HCT116 (cell line): Measurements from ENCODE around the gene FRMD4B. TPM values are rescaled to one million over a fixed set of nuclear protein-coding genes. Genes with fewer than 3 reads are reported as not detected.

Experiments used
- ATAC-seq: fragments of 200-7000 bp; cut with Tn5 transposase; 2 replicates; pipeline ENCODE4 v1.9.1; 2020; ENCODE audit warnings: mild to moderate bottlenecking, moderate library complexity
- BruUV-seq: library from RNA; stranded (reverse); fragments of 400-500 nt; replicated peaks from 2 replicates; lab custom pipeline; 2021; lab: Mats Ljungman, UMichigan
- CTCF ChIA-PET: fragments of 300-600 bp; sonication (Branson Sonifier 250); formaldehyde crosslinking; loops from one replicate; lab custom pipeline; 2021; ENCODE audit warnings: antibody characterized with exemption; lab: Charles Lee
- POLR2A ChIA-PET: fragments of 300-600, 350-600 bp; sonication (Branson Sonifier 250); formaldehyde crosslinking; loops from one replicate; lab custom pipeline; 2021; ENCODE audit warnings: antibody characterized with exemption; lab: Charles Lee
- RAD21 ChIA-PET, 2 experiments: fragments of 300-600 bp; sonication (Branson Sonifier 250); formaldehyde crosslinking; loops; one replicate each; lab custom pipeline; 2023; ENCODE audit warnings: low total read pairs in 2 of 2; ENCODE audit not compliant: uncharacterized antibody in 2 of 2, unreplicated experiment in 2 of 2, low non-redundant PET in 1 of 2; lab: Charles Lee
- DNase-seq: peaks from one replicate; pipeline ENCODE4 v3.0.0-alpha.2; 2010; ENCODE audit warnings: low read depth, low spot score
- H2AFZ ChIP-seq: fragments of 200-600 bp; shearing (Covaris generic), sonication (generic); 2 replicates; pipeline ENCODE4 v1.6.1; 2017; ENCODE audit warnings: low read depth, mixed run types, mixed read lengths, antibody characterized with exemption, low read length; ENCODE audit not compliant: poor library complexity, severe bottlenecking
- H3K27ac ChIP-seq: 2 replicates; pipeline ENCODE4 v1.5.1; 2012; ENCODE audit warnings: low read depth, low read length
- H3K27me3 ChIP-seq: fragments of 200-600 bp; sonication (generic); 2 replicates; pipeline ENCODE4 v1.6.1; 2016; ENCODE audit warnings: mixed run types, low read length, mixed read lengths; ENCODE audit not compliant: insufficient read depth
- H3K36me3 ChIP-seq, 2 experiments: fragments of 200-500 bp in 1 of 2; fragments of 200-600 bp in 1 of 2; sonication (Bioruptor generic) in 1 of 2; sonication (generic) in 1 of 2; 2 replicates each; pipeline versions ENCODE4 v1.5.1 to v1.6.1; 2014 to 2016; ENCODE audit warnings: low read length in 2 of 2, inconsistent platforms in 1 of 2, mixed read lengths in 1 of 2, mixed run types in 1 of 2; ENCODE audit not compliant: insufficient read depth in 2 of 2, control insufficient read depth in 1 of 2
- H3K4me1 ChIP-seq, 2 experiments: fragments of 200-600 bp in 1 of 2; sonication (generic) in 1 of 2; 2 replicates each; pipeline versions ENCODE4 v1.5.1 to v1.6.1; 2012 to 2017; ENCODE audit warnings: low read length in 2 of 2, inconsistent platforms in 1 of 2, mild to moderate bottlenecking in 1 of 2, mixed read lengths in 1 of 2, mixed run types in 1 of 2, moderate library complexity in 1 of 2; ENCODE audit not compliant: insufficient read depth in 2 of 2, control insufficient read depth in 1 of 2
- H3K4me2 ChIP-seq: fragments of 200-600 bp; sonication (generic); 2 replicates; pipeline ENCODE4 v1.6.1; 2017; ENCODE audit warnings: mixed run types, low read length, mixed read lengths
- H3K4me3 ChIP-seq, 2 experiments: fragments of 200-600 bp in 1 of 2; sonication (generic) in 1 of 2; replicated peaks in 1 of 2; 2 replicates each; pipeline ENCODE4 v1.5.1; 2011 to 2016; ENCODE audit warnings: low read length in 2 of 2, control low read depth in 1 of 2, low read depth in 1 of 2, mild to moderate bottlenecking in 1 of 2, mixed read lengths in 1 of 2, mixed run types in 1 of 2
- H3K79me2 ChIP-seq: fragments of 200-600 bp; sonication (generic); 2 replicates; pipeline ENCODE4 v1.6.1; 2017; ENCODE audit warnings: mild to moderate bottlenecking, mixed run types, low read length, moderate library complexity, mixed read lengths; ENCODE audit not compliant: insufficient read depth
- H3K9ac ChIP-seq: fragments of 200-600 bp; sonication (generic); 2 replicates; pipeline ENCODE4 v1.6.1; 2016; ENCODE audit warnings: low read length, mixed read lengths
- H3K9me2 ChIP-seq: fragments of 200-600 bp; sonication (generic), shearing (Covaris generic); 2 replicates; pipeline ENCODE4 v1.6.1; 2017; ENCODE audit warnings: mixed run types, mild to moderate bottlenecking, moderate library complexity; ENCODE audit not compliant: insufficient read depth
- H3K9me3 ChIP-seq, 2 experiments: fragments of 200-500 bp in 1 of 2; fragments of 200-600 bp in 1 of 2; sonication (Bioruptor generic) in 1 of 2; sonication (generic) in 1 of 2; 2 replicates each; pipeline ENCODE4 v1.6.1; 2014 to 2017; ENCODE audit warnings: low read length in 2 of 2, mixed read lengths in 2 of 2, inconsistent platforms in 1 of 2, low read depth in 1 of 2, mild to moderate bottlenecking in 1 of 2, mixed run types in 1 of 2, moderate library complexity in 1 of 2; ENCODE audit not compliant: control insufficient read depth in 1 of 2, insufficient read depth in 1 of 2
- H4K20me1 ChIP-seq: fragments of 200-600 bp; sonication (generic), shearing (Covaris generic); 2 replicates; pipeline ENCODE4 v1.6.1; 2017; ENCODE audit warnings: mixed run types, mild to moderate bottlenecking, moderate library complexity; ENCODE audit not compliant: insufficient read depth
- POLR2A ChIP-seq: IDR thresholded peaks from 2 replicates; pipeline ENCODE4 v1.7.0; 2011; ENCODE audit warnings: borderline replicate concordance; ENCODE audit not compliant: insufficient read depth, insufficient read length; ENCODE audit errors: extremely low read depth
- RAD21 ChIP-seq: IDR thresholded peaks from 2 replicates; pipeline ENCODE4 v1.6.1; 2012; ENCODE audit warnings: low read depth, mild to moderate bottlenecking
- SIN3A ChIP-seq: IDR thresholded peaks from 2 replicates; pipeline ENCODE4 v1.6.1; 2012; ENCODE audit warnings: low read depth
- SRF ChIP-seq: IDR thresholded peaks from 2 replicates; pipeline ENCODE4 v1.6.1; 2012; ENCODE audit warnings: low read depth
- TCF7L2 ChIP-seq: IDR thresholded peaks from 2 replicates; pipeline ENCODE4 v1.7.0; 2011; ENCODE audit warnings: borderline replicate concordance, inconsistent platforms; ENCODE audit not compliant: insufficient read depth, insufficient read length; ENCODE audit errors: extremely low read depth
- YY1 ChIP-seq: IDR thresholded peaks from 2 replicates; pipeline ENCODE4 v1.6.1; 2011; ENCODE audit warnings: low read length, low read depth, moderate library complexity, mild to moderate bottlenecking; ENCODE audit not compliant: insufficient replicate concordance; ENCODE audit errors: extremely low read depth
- ZBTB33 ChIP-seq: IDR thresholded peaks from 2 replicates; pipeline ENCODE4 v1.6.1; 2011; ENCODE audit warnings: mild to moderate bottlenecking, low read length, moderate library complexity; ENCODE audit not compliant: insufficient replicate concordance; ENCODE audit errors: extremely low read depth
- ZFX ChIP-seq: fragments of 450-650 bp; IDR thresholded peaks from 2 replicates; pipeline ENCODE4 v1.6.1; 2017
- ZNF274 ChIP-seq: fragments of 200-500 bp; sonication (Bioruptor generic); IDR thresholded peaks from 2 replicates; pipeline ENCODE4 v1.6.1; 2014; ENCODE audit warnings: mild to moderate bottlenecking, low read depth, low read length, inconsistent platforms
- intact Hi-C: fragments of 100-400 bp; cut with micrococcal nuclease; formaldehyde crosslinking; loops from 2 replicates; pipeline ENCODE4 v1.10.0; 2022
- total RNA-seq: library from RNA; stranded (reverse); gene quantifications from one replicate; pipeline ENCODE4 v1.2.1, GENCODE V29; 2021; ENCODE audit not compliant: unreplicated experiment

Gene FRMD4B
- total RNA-seq, 1 experiment from 2014 or later, result 2.0 TPM

GRCh38 chr3:69252631-69253030 lies 133.3 kb downstream of the FRMD4B start:
- Histone ChIP-seq H2AFZ (no peak overlapping the region), H3K36me3 (no peaks in the 10 kb centered on the region), H3K27ac (no peak overlapping the region), H3K4me1 (peaks cover 0 to 6% of the 10 kb centered on the region in 2 experiments; a peak in 1 of 4 replicates), H3K27me3 (peaks cover 5% of the 10 kb centered on the region; the same call in 1 of the 2 replicates), H3K9me3 (no peaks in the 10 kb centered on the region), H3K4me3 (no peak overlapping the region), H3K79me2 (no peaks in the 10 kb centered on the region), H3K4me2 (no peak overlapping the region), H3K9ac (no peak overlapping the region), H4K20me1 (no peaks in the 10 kb centered on the region), H3K9me2 (no peaks in the 10 kb centered on the region)
- intact Hi-C loops, result no loop called here
- POLR2A ChIA-PET, result no interaction called here
- ATAC-seq (no peak), DNase-seq (no peak)
- CTCF ChIA-PET, result no interaction called here
- TF ChIP-seq ZBTB33, result no peak
- no peak for TF ChIP-seq RAD21
- TF ChIP-seq POLR2A, result no peak
- TF ChIP-seq TCF7L2, result no peak
- TF ChIP-seq SIN3A, result no peak
- no peak for TF ChIP-seq YY1
- TF ChIP-seq SRF, result no peak
- TF ChIP-seq ZFX, result no peak
- TF ChIP-seq ZNF274, result no peak
- RAD21 ChIA-PET, result no interaction called here
- BruUV-seq, result no TSS peak
